ENCODE results near the gene RFX4. TPM values are rescaled to one million over a fixed set of nuclear protein-coding genes. Genes with fewer than 3 reads are reported as not detected.

Gene RFX4
- total RNA-seq, 4 donors from 2014 or later = not detected

DNA sequence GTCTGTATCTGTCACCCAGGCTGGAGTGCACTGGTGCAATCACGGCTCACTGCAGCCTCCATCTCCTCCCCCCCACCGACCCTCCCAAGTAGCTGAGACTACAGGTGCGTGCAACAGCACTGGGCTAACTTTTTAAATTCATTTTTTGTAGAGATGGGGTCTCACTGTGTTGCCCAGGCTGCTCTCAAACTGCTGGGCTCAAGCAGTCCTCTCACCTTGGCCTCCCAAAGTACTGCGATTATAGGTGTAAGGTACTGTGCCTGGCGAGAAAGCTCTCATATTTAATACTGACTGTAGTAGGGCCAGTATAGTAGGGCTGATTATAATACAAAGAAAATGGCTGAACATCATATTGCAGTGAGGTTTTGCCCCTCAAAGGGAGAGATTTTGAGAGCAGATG lies 194.1 kb downstream of the RFX4 start:
- peaks cover 26% of the 10 kb centered on the region for H3K4me1 ChIP-seq
- no peaks in the 10 kb centered on the region for H3K9me3 ChIP-seq
- no peak overlapping the region for H3K27ac ChIP-seq
- H3K27me3 ChIP-seq = no peaks in the 10 kb centered on the region
- no peak overlapping the region for H3K4me3 ChIP-seq
- no peaks in the 10 kb centered on the region for H3K36me3 ChIP-seq
- WGBS = 95% methylated on average over 5 of the region's 5 CpGs
- no peak for DNase-seq (ENCODE audit: low spot score in 2 of 2)
- TF ChIP-seq, protein P1, sequence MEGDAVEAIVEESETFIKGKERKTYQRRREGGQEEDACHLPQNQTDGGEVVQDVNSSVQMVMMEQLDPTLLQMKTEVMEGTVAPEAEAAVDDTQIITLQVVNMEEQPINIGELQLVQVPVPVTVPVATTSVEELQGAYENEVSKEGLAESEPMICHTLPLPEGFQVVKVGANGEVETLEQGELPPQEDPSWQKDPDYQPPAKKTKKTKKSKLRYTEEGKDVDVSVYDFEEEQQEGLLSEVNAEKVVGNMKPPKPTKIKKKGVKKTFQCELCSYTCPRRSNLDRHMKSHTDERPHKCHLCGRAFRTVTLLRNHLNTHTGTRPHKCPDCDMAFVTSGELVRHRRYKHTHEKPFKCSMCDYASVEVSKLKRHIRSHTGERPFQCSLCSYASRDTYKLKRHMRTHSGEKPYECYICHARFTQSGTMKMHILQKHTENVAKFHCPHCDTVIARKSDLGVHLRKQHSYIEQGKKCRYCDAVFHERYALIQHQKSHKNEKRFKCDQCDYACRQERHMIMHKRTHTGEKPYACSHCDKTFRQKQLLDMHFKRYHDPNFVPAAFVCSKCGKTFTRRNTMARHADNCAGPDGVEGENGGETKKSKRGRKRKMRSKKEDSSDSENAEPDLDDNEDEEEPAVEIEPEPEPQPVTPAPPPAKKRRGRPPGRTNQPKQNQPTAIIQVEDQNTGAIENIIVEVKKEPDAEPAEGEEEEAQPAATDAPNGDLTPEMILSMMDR (IDR thresholded peaks at IDR 0.05) = no peak
- TF ChIP-seq POLR2AphosphoS5 (IDR thresholded peaks at IDR 0.05) (no peak), POLR2A (IDR thresholded peaks at IDR 0.05) (no peak), EP300 (IDR thresholded peaks at IDR 0.05) (no peak)

DNA sequence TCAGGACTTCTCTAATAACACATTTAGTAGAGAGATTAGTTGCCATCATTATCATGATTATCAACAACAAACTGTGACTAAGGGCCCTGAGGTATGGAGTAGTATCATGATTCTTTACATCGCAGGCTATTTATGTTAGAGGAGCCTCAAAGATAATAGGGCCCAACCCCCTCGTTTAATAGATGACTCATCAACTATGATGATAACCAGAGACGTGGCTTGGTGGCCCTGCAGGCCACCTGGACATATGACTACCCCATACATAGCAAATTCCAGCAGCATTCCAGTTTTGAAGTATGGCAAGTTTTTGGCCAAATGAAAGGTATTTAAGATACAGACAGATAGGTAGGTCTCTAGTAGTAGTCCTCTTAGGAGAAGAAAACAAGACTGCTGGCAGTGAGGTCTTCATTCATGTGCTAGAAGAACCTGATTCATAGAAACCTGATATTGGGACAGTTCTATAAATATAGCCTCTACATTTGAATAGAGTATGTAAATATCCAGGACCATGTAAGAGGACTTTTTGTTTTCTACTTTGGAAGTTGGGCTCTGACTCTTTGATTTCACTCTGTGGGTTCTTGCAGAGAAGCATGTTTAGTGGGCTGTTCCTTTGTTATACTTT lies 197.3 kb downstream of the RFX4 start:
- 40% methylated on average over 3 of the region's 3 CpGs for WGBS

DNA sequence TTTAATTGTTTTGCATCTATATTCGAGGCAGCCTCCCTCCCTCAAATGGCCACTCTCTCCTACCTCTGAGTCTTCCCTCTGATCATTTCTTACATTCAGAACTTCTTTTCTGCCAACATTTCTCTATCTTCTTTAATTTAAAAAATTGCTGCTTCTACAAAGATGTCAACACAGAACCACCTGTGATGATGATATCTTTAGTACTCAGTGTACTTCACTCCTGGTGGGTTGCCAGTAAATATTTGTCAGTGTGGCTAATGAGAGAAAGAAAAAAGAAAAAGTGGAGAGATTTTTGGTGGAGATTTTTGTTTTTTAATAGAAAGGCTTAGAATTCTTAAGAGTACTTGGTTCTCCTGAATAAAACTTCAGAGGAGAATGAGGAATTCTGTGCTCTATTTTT lies 199.8 kb downstream of the RFX4 start:
- WGBS = 65% methylated on average over 1 of the region's 1 CpG
- Histone ChIP-seq H3K4me3 (no peak overlapping the region), H3K9me3 (no peaks in the 10 kb centered on the region), H3K36me3 (no peaks in the 10 kb centered on the region), H3K27ac (no peak overlapping the region), H3K4me1 (peaks cover 17% of the 10 kb centered on the region), H3K27me3 (no peaks in the 10 kb centered on the region)
- TF ChIP-seq, protein P1 (IDR thresholded peaks at IDR 0.05) = no peak
- no peak for TF ChIP-seq POLR2A (IDR thresholded peaks at IDR 0.05)
- TF ChIP-seq POLR2AphosphoS5 (IDR thresholded peaks at IDR 0.05) = no peak
- DNase-seq (ENCODE audit: low spot score in 2 of 2) = no peak

More for the DNA sequence above, 197.3 kb downstream of the RFX4 start:
- Histone ChIP-seq H3K4me1 (peaks cover 29% of the 10 kb centered on the region), H3K27me3 (no peaks in the 10 kb centered on the region), H3K36me3 (no peaks in the 10 kb centered on the region), H3K27ac (no peak overlapping the region), H3K9me3 (no peaks in the 10 kb centered on the region), H3K4me3 (no peak overlapping the region)
- TF ChIP-seq POLR2A (IDR thresholded peaks at IDR 0.05) (no peak), EP300 (IDR thresholded peaks at IDR 0.05) (no peak), POLR2AphosphoS5 (IDR thresholded peaks at IDR 0.05) (no peak)
- TF ChIP-seq, protein P1 (IDR thresholded peaks at IDR 0.05) = no peak
- DNase-seq (ENCODE audit: low spot score in 2 of 2) = no peak

DNA sequence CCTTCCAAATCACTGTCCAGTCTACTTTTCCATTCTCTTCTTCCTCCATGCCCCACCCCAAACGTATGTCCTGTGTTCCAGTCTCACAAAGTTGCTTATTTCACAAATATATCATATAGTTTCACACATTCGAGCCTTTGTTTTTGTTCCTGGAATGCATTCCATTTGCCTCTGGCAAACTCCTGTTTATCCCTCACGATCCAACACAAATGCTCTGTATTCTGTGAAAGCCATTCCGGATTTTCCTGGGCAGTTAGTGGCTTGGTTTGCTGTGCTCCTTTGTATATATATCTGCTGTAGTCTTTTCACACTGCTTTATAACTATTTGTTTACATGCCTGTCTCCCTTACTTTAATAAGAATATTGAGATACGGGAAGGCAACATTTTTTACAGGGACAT lies 200.7 kb downstream of the RFX4 start:
- Histone ChIP-seq H3K27ac (no peak overlapping the region), H3K27me3 (no peaks in the 10 kb centered on the region), H3K4me1 (peaks cover 17% of the 10 kb centered on the region), H3K36me3 (no peaks in the 10 kb centered on the region), H3K4me3 (no peak overlapping the region), H3K9me3 (no peaks in the 10 kb centered on the region)
- DNase-seq (ENCODE audit: low spot score in 2 of 2) = no peak
- WGBS = 77% methylated on average over 5 of the region's 5 CpGs
- TF ChIP-seq POLR2A (IDR thresholded peaks at IDR 0.05) (no peak), POLR2AphosphoS5 (IDR thresholded peaks at IDR 0.05) (no peak), EP300 (IDR thresholded peaks at IDR 0.05) (no peak)
- TF ChIP-seq, protein P1 (IDR thresholded peaks at IDR 0.05) = no peak

DNA sequence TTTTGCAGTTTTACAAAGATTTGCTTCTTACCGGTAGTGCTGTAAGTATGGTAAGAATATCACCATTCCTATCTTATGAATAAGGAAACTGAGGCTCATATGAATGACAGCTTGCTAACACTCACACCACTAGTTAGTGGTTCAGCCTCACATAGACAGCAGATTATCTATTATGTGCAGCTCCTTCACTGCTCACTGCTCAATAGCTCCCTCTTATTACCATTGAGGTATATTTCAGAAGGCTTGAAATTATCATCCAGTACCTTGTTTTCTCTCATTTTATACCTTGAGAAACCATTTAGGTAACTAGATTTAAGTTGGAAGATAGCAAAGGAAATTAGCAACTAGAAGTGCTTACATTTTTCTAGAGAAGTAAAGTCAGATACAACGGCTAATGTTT lies 207.2 kb downstream of the RFX4 start:
- H3K27me3 ChIP-seq = no peaks in the 10 kb centered on the region
- H3K36me3 ChIP-seq = no peaks in the 10 kb centered on the region
- 92% methylated on average over 2 of the region's 2 CpGs for WGBS
- no peaks in the 10 kb centered on the region for H3K9me3 ChIP-seq
- DNase-seq (ENCODE audit: low spot score in 2 of 2) = no peak
- no peak overlapping the region for H3K27ac ChIP-seq
- H3K4me1 ChIP-seq = peaks cover 3% of the 10 kb centered on the region
- TF ChIP-seq, protein P1 (IDR thresholded peaks at IDR 0.05) = no peak
- no peak for TF ChIP-seq EP300 (IDR thresholded peaks at IDR 0.05)
- TF ChIP-seq POLR2AphosphoS5 (IDR thresholded peaks at IDR 0.05) = no peak
- TF ChIP-seq POLR2A (IDR thresholded peaks at IDR 0.05) = no peak
- H3K4me3 ChIP-seq = no peak overlapping the region
